GM21526 (cell line): Measurements from ENCODE around the gene NLK.
"Not testable (repeated sequence)": the region's sequence is repeated elsewhere in the genome, so short reads cannot be mapped to it uniquely, and the experiment has no call there.

Experiments
- ATAC-seq: cut with Tn5 transposase; IDR thresholded peaks from one replicate; pipeline ENCODE4 v1.9.1; 2021; ENCODE audit warnings: moderate library complexity; ENCODE audit not compliant: unreplicated experiment, low FRiP score

The NLK gene

GRCh38 chr17:28145348-28145747, 102.9 kb downstream of the NLK start:
- ATAC-seq: no peak

- ATAC-seq: no peak
These were observed 104.5 kb downstream of the NLK start for GRCh38 chr17:28147017-28147416.

GRCh38 chr17:28151001-28151400, 108.5 kb downstream of the NLK start:
- ATAC-seq: no peak

GRCh38 chr17:28154214-28154613, 111.7 kb downstream of the NLK start:
- no peak for ATAC-seq

GRCh38 chr17:28155405-28155804, 112.9 kb downstream of the NLK start:
- not testable (repeated sequence) for ATAC-seq

GRCh38 chr17:28159004-28159403, 116.5 kb downstream of the NLK start:
- ATAC-seq: no peak

- no peak for ATAC-seq
These were observed 117.4 kb downstream of the NLK start for GRCh38 chr17:28159924-28160323.

GRCh38 chr17:28160610-28161009, 118.1 kb downstream of the NLK start:
- ATAC-seq: no peak

GRCh38 chr17:28161311-28161710, 118.8 kb downstream of the NLK start:
- ATAC-seq: no peak

- no peak for ATAC-seq
These were observed 124.0 kb downstream of the NLK start for GRCh38 chr17:28166478-28166877.

- no peak for ATAC-seq
These were observed 127.3 kb downstream of the NLK start for GRCh38 chr17:28169621-28170349.

- ATAC-seq: no peak
These were observed 128.3 kb downstream of the NLK start for GRCh38 chr17:28170771-28171170.

- ATAC-seq: no peak
These were observed 130.6 kb downstream of the NLK start for GRCh38 chr17:28173031-28173561.

- ATAC-seq: no peak
These were observed 131.3 kb downstream of the NLK start for GRCh38 chr17:28173801-28174200.

GRCh38 chr17:28174352-28175046, 132.0 kb downstream of the NLK start:
- ATAC-seq: no peak

- ATAC-seq: no peak
These were observed 134.9 kb downstream of the NLK start for GRCh38 chr17:28177351-28177750.

- no peak for ATAC-seq
These were observed 136.3 kb downstream of the NLK start for GRCh38 chr17:28178800-28179199.

- ATAC-seq: no peak
These were observed 138.0 kb downstream of the NLK start for GRCh38 chr17:28180449-28180848.

- ATAC-seq: no peak
These were observed 139.1 kb downstream of the NLK start for GRCh38 chr17:28181568-28181967.

- no peak for ATAC-seq
These were observed 140.1 kb downstream of the NLK start for GRCh38 chr17:28182559-28182958.

- ATAC-seq: no peak
These were observed 143.2 kb downstream of the NLK start for GRCh38 chr17:28185658-28186057.

- not testable (repeated sequence) for ATAC-seq
These were observed 144.0 kb downstream of the NLK start for GRCh38 chr17:28186472-28186871.
